ENCODE results near the gene OCSTAMP. TPM values are rescaled to one million over a fixed set of nuclear protein-coding genes. Genes with fewer than 3 reads are reported as not detected.

OCSTAMP gene
- total RNA-seq, 1 donor from 2014 or later = not detected

- no peak overlapping the region for H3K4me3 Mint-ChIP-seq (ENCODE audit: low read depth)
- no peak overlapping the region for H3K27ac Mint-ChIP-seq
- DNase-seq (ENCODE audit: low spot score, unreplicated experiment) = no peak
- no peaks in the 10 kb centered on the region for H3K9me3 Mint-ChIP-seq (ENCODE audit: low read depth)
- H3K36me3 Mint-ChIP-seq (ENCODE audit: insufficient read depth) = no peaks in the 10 kb centered on the region
- no peaks in the 10 kb centered on the region for H3K27me3 Mint-ChIP-seq
- peaks cover 2% of the 10 kb centered on the region for H3K4me1 Mint-ChIP-seq (ENCODE audit: low read depth)
- no peak for TF ChIP-seq CTCF (IDR thresholded peaks at IDR 0.05; ENCODE audit: unreplicated experiment)
These were observed 18.2 kb upstream of the OCSTAMP start for GRCh38 chr20:46568570-46569129.

- TF ChIP-seq CTCF (IDR thresholded peaks at IDR 0.05; ENCODE audit: unreplicated experiment) = no peak
- H3K27ac Mint-ChIP-seq = no peak overlapping the region
These were observed 15.7 kb upstream of the OCSTAMP start for GRCh38 chr20:46566125-46566524.

GRCh38 chr20:46564241-46564957 is 13.9 kb upstream of the OCSTAMP start:
- no peaks in the 10 kb centered on the region for H3K27me3 Mint-ChIP-seq
- H3K4me1 Mint-ChIP-seq (ENCODE audit: low read depth) = peaks cover 2% of the 10 kb centered on the region
- no peaks in the 10 kb centered on the region for H3K36me3 Mint-ChIP-seq (ENCODE audit: insufficient read depth)
- DNase-seq (ENCODE audit: low spot score, unreplicated experiment) = no peak
- no peak overlapping the region for H3K27ac Mint-ChIP-seq
- no peaks in the 10 kb centered on the region for H3K9me3 Mint-ChIP-seq (ENCODE audit: low read depth)
- TF ChIP-seq CTCF (IDR thresholded peaks at IDR 0.05; ENCODE audit: unreplicated experiment) = no peak
- no peak overlapping the region for H3K4me3 Mint-ChIP-seq (ENCODE audit: low read depth)

More at GRCh38 chr20:46566125-46566524, 15.7 kb upstream of the OCSTAMP start:
- no peaks in the 10 kb centered on the region for H3K9me3 Mint-ChIP-seq (ENCODE audit: low read depth)
- no peaks in the 10 kb centered on the region for H3K36me3 Mint-ChIP-seq (ENCODE audit: insufficient read depth)
- no peak for DNase-seq (ENCODE audit: low spot score, unreplicated experiment)
- H3K4me1 Mint-ChIP-seq (ENCODE audit: low read depth) = peaks cover 2% of the 10 kb centered on the region
- no peak overlapping the region for H3K4me3 Mint-ChIP-seq (ENCODE audit: low read depth)
- H3K27me3 Mint-ChIP-seq = no peaks in the 10 kb centered on the region

GRCh38 chr20:46563860-46564221 is 13.4 kb upstream of the OCSTAMP start:
- no peaks in the 10 kb centered on the region for H3K27me3 Mint-ChIP-seq
- H3K36me3 Mint-ChIP-seq (ENCODE audit: insufficient read depth) = no peaks in the 10 kb centered on the region
- H3K9me3 Mint-ChIP-seq (ENCODE audit: low read depth) = no peaks in the 10 kb centered on the region
- peaks cover 2% of the 10 kb centered on the region for H3K4me1 Mint-ChIP-seq (ENCODE audit: low read depth)
- H3K4me3 Mint-ChIP-seq (ENCODE audit: low read depth) = no peak overlapping the region
- no peak for TF ChIP-seq CTCF (IDR thresholded peaks at IDR 0.05; ENCODE audit: unreplicated experiment)
- H3K27ac Mint-ChIP-seq = no peak overlapping the region
- no peak for DNase-seq (ENCODE audit: low spot score, unreplicated experiment)

- H3K27ac Mint-ChIP-seq = no peak overlapping the region
- DNase-seq (ENCODE audit: low spot score, unreplicated experiment) = no peak
These were observed 12.9 kb upstream of the OCSTAMP start for GRCh38 chr20:46563170-46563859.

More at GRCh38 chr20:46563170-46563859, 12.9 kb upstream of the OCSTAMP start:
- Mint-ChIP-seq H3K9me3 (ENCODE audit: low read depth) (no peaks in the 10 kb centered on the region), H3K36me3 (ENCODE audit: insufficient read depth) (no peaks in the 10 kb centered on the region), H3K4me3 (ENCODE audit: low read depth) (no peak overlapping the region), H3K27me3 (no peaks in the 10 kb centered on the region), H3K4me1 (ENCODE audit: low read depth) (peaks cover 2% of the 10 kb centered on the region)
- no peak for TF ChIP-seq CTCF (IDR thresholded peaks at IDR 0.05; ENCODE audit: unreplicated experiment)
